ENCODE data around the gene CRACDL.

GRCh38 chr2:98895221-98895620, 40.8 kb downstream of the CRACDL start:
- TF ChIP-seq EZH2phosphoT487 (conservative IDR thresholded peaks at IDR 0.05; ENCODE audit: low read length) = no peak
- TF ChIP-seq CTCF (IDR thresholded peaks at IDR 0.05; ENCODE audit: insufficient read depth, low read length, poor library complexity, severe bottlenecking) = no peak
